Stimulated activated CD4-positive, alpha-beta T cell treated with anti-CD3 and anti-CD28 coated beads, TNF-alpha, amount 100 ng/mL, for 24 hours (primary cell): ENCODE data around the gene EPS8L3.
"Not testable (repeated sequence)": the region's sequence is repeated elsewhere in the genome, so short reads cannot be mapped to it uniquely, and the experiment has no call there.

Experiments
- DNase-seq, 3 experiments: peaks; one replicate each; pipeline ENCODE4 v3.0.0-alpha.2; 2020; ENCODE audit warnings: low read depth in 3 of 3

Gene EPS8L3, protein sequence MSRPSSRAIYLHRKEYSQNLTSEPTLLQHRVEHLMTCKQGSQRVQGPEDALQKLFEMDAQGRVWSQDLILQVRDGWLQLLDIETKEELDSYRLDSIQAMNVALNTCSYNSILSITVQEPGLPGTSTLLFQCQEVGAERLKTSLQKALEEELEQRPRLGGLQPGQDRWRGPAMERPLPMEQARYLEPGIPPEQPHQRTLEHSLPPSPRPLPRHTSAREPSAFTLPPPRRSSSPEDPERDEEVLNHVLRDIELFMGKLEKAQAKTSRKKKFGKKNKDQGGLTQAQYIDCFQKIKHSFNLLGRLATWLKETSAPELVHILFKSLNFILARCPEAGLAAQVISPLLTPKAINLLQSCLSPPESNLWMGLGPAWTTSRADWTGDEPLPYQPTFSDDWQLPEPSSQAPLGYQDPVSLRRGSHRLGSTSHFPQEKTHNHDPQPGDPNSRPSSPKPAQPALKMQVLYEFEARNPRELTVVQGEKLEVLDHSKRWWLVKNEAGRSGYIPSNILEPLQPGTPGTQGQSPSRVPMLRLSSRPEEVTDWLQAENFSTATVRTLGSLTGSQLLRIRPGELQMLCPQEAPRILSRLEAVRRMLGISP

DNA sequence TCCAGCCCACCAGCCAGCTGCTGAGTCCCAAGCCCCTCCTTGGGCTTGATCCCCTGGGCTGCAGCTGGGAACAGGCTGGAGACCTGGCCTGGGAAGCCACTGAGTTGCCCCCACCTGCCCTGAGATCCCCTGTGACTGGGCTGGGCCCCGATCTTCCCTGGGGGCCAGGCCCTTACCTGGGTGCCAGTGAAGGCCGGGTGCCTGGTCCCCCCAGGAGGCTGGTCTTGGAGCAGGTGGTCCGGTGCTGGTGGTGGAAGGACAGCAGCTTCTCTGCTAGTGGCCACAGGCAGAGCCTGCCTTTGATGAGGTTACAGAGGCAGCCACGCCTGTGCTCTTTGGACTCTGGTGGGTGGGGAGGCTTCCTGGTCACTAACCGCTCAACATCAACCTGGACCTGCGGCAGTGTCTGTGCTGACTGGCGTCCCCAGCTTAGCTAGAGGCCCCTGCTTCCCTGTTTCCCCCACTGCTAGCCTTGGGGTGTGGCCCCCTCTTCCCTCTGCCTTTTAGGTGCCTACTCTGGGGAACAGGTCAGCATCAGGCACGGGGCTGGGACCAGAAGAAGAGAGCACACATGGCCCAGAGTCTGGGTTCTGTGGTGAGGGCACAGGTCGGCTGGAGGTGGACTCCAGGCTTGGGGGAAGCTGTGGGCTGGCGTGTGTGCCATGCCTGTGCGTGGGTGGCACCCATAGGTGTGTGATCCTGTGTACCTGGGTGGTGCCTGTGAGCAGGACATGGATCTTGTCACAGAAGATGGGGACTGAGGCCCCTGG lies at the start of gene EPS8L3:
Gene EPS8L3, minus strand, starts transcription at position 278 of the 770 bp plus-strand sequence. CDS start 2,174 bp downstream, outside the sequence.
- no peak for DNase-seq

DNA sequence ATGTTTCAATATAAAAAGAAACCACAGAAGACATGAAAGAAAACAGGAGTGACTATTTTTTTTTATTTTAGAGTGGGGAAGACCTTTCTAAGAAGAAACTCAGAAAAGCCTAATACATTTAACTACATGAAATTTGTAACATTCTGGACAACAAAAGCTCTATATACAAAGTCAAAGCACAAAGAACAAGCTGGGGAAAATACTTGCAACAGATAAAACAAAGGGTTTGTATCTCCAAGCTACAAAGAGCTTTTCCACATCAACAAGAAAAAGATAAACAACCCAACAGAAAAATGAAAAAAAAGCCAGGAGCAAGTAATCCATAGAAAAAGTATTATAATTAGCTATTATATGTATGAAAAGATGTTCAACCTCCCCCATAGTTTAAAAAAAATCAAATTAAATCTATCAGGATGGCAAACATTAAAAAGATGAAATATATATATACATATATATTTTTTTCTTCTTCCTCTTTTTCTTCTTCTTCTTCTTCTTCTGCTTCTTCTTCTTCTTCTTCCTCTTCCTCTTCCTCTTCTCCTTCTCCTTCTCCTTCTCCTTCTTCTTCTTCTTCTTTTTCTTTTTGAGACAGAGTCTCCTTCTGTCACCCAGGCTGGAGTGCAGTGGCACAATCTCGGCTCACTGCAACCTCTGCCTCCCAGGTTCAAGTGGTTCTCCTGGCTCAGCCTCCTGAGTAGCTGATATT lies 49.1 kb upstream of the EPS8L3 start:
- no peak for DNase-seq

DNA sequence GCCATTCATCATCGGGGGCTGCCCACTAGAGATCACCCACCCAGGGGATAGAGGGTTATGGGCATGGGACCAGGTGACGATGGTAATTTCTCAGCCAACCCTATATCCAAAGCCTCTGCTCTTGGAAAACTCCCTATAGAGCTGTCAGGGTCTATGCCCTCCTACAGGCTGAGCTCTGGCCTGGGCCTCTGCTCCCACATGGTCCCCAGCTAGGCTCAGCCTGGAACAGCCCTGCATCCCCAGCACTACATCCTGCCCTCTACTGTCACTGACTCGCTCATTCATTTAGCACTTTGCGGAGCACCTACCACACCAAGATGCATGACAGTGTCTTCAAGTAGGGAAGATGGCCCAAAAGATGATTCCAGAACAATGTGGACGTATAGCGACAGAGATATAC lies 45.0 kb upstream of the EPS8L3 start:
- DNase-seq = no peak

DNA sequence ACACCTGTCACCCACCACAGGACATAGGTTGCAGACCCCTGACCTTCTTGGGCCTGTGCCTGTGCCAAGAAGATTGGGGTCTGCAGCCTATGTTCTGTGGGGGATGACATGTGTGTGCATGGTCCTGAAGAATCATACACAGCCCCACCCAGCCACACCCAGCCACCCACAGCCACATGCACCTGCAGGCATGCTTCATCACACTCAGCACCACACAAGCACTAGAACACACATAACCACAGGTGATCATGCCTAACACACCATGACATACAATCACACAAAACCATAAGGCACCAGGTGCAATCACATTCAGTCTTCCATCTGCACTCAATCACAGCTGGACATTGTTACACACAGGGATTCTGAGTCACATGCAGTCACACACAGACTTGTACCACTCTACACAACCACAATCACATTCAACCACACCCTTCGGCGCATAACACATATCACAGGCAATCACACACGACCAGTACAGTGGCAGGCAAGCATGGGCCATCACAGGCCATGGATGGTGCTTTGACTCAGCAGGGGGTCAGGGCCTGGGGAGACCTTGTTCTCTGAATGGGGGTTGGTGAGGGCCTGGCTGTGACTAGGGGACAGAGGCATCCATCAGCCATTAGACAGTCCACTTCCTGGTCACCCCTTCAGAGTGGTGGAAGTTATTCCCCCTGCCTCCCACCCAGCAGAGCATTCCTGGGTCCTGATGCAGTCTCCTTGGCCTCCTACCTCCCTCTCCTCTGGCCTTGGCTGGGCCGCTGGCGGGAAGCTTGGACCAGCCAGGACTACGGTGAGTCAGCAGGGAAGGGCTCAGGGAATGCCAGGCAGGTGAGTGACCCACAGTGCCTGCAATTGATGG lies 44.3 kb upstream of the EPS8L3 start:
- DNase-seq = no peak

DNA sequence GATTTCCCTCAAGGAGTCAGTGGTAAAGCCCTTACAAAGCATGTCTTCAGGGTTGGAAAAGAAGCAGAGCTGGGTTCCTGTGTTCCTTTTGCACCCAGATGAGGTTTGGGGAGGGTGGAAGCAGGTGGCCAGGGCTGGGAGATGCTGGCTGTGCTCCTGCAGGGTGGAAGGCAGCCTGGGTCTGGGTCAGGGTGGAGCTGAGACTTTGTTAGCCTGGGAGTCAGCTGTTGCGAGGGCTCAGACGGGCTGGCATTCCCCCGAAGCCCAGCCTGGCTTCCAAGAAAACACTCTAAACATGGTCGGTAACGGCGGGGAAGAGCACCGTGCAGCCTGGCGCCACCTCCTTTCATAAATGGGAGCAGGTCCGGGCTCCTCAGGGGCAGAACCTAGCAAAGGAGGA lies 43.7 kb upstream of the EPS8L3 start:
- DNase-seq = no peak

DNA sequence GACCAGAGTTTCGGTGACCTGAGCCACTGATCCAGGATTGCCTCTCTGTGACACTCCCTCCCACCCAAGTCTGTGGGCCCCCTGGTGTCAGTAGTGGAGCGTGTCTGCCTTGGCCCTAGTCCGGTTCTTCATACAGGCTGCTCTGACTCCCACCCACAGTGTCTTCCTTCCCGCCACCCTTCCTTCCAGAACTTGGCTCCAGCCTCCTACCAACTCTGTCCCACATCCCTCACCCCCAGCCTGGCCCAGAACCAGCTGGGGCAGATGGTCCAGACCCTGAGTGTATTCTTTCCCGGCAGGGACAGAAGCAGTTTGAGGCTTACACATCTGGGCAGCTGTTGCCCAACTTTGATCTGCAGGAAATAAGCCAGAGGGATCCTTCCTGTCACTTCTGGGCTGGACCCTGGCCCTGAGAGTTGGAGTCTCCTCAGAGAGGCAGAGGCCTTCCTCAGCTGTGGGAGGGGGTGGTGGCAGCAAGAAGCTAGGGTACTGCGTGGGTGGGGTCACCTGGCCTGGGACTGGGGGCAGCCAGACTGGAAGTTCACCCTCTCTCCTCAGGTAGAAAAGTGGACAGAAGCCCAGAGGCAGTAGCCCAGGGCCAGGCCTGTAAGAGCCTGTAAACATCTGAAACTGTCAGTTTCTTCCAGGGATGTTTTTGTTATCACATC lies 43.1 kb upstream of the EPS8L3 start:
- no peak for DNase-seq

DNA sequence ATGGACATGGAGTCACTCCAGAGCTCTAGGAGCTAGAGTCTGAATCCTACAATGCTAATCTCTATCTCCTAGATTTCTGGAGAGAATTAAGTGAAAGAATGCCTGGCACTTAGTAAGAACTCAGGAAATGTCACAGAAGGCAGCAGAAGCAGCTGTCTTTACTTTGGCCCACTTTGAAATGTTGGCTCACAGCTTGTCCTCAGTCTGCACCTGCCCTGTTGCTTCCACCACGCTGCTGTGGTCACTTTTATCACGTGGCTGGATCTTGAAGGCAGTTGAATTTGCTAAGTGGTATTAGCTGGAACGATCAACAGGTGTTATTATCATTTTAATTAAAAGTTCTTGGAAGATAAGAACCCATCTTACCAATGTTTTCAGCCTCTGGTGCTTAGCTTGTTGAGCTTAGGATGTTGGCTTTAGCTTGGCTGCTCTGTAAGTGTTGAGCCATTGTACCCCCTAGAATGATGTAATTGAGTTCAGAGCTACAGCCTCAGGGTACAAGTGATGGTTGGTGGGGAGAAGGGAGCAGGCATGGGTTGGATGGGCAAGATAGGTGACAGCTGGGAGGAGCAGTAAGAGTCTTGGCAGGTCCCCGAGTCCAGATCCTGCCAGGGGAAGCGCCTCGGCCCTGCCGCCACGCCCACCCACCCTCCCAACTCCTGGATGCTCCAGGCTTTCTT lies 41.9 kb upstream of the EPS8L3 start:
- DNase-seq = no peak

DNA sequence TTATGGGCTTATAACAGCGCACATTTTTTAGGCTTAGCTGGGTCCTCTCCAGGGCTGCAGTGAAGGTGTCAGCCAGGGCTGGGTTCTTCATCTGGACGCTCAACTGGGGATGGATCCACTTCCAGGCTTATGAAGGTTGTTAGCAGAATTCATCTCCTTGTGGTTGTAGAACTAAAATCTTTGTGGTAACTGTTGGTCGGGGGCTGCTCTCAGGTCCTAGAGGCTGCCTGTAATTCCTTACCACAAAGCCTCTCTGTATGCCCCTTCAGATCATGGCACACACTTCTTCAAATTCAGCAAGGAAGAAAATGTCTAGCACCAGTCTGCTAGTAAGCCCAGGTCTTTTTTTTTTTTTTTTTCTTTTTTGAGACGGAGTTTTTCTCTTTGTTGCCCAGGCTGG lies 40.9 kb upstream of the EPS8L3 start:
- no peak for DNase-seq

DNA sequence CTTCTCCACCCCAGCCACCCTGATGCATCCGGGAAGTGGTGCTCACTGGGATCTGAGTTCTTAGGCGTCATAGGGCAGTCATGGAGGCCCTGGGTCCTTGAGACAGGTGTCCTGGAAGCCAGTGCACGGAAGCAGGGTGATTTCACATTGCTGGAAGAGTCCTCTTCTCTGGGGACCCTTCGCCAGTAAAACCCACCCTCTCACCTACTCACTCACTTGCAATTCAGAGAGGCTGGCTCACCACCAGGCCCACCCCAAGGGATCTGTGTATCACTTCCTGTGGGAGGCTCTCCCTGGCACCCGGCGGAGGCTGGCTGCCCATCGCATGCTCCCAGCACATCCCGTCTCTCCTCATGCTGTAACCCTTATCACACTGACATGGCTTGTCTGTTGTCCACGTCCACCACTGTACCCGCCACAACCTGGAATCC lies 40.2 kb upstream of the EPS8L3 start:
- DNase-seq = no peak

DNA sequence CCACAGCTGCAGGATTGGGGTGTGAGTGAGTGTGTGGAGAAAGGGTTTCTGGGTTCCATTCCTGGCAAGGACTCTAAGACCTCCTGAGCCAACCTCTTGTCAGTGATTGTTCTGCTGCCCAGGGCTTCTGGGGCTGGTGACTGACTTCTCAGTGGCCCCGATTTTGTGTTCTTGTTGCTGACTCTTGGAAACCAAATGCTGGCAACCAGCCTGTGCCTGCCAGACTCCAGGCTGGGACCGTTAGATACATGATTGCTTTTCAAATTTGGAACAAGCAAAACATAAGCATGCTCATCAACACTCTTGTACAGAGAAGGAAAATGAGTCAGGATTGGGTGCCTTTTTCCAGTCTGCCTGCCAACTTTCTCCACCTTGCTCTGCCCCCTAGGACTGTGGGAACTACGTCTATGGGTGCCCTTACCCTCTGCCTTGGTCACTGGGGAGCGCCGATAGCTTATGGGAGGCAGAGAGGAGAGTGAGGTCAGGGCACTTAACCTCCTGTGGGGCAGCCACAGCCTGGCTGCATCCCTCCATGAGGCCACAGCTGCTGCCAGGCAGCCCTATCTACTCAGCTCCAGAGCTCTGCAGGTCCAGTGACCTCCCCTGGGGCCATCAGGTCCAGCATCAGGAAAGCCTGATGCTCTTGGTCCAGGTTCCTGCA lies 39.3 kb upstream of the EPS8L3 start:
- no peak for DNase-seq

DNA sequence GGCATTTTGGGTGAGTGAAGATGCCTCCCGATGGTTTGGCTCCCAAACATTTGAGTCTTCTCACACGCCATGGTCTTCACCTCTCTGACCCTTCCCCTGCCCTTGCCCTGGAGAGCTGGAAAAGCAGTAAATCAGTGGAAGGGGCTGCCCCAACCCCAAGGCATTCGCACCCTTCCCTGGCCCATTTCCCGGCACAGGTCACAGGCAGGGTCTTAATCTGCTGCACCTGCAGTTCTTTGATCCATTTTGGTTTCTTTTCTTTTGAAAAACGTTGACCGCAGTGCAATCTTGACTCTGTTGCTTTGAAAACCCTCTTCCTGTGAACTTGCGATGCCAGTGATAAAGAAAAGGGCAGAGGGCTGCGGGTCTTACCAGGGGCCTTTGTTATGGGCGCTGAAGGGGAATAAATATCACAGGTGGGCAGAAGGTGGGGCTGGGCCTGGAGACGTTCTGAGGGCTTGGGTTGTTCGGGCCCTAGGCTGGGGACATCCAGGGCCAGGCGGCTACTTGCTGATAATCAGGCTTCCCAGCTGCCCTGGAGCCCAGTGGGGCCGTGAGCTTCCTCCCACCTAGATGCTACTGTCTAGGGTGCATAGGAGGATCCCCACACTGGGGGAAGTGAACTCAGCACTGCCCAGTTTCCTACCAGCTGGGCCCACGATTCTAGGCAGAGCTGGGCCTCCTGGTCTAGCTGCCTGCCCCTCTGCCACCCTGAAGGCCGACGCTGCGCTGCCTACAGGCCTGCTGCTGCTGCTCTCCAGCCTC lies 38.6 kb upstream of the EPS8L3 start:
- peak in 1 of 3 experiments; percentile 52 for DNase-seq

DNA sequence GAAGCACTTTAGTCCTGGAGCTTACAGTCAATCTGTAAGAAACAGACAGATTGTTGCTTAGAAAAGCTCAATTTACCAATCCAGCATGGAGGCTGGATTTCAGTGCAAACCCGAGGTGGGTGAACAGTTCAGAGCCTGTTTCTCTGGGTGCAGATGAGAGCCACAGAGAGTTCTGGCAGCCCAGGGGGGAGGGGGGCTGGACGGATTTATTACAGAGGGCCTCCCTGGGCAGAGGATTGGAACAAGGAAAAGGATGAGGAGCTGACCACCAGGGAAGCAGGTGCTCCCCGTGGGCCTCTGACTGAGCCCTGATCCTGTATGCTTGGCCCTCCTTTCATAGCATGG lies 38.0 kb upstream of the EPS8L3 start:
- no peak for DNase-seq

DNA sequence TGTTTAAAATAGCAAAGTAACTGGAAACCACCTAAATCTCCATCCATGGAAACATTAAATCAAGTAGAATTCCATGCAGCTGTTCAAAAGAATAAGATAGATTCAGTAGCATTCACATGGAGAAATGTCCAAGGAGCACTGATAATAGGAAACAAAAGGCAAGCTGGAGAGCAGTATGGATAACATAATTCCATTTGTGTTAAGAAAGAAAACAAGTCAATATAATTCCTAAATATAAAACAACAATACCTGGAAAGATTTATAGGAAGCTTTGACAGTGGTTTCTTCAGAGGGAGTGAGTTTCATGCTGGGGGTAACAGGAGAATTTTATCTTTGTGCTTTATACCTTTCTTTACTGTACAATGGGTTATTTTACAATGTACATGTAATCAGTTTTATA lies 36.6 kb upstream of the EPS8L3 start:
- no peak for DNase-seq

DNA sequence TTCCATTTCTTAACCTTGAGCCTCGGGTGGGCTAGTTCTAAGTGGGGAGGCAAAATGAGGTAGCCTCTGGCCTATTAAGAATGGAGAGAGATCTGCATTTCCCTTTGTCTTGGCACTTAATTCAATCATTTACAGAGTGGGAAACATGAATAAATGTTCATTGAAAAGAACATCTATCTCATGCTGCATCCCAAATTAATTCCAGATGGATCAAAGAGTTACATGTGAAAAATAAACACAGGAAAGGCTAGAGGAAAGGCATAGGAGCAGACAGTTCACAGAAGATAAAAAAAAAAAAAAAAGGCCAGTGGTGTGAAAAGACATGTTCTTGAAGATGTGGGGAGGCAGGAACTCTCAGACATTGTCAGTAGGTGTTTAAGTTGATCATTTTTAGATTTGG lies 35.7 kb upstream of the EPS8L3 start:
- no peak for DNase-seq

DNA sequence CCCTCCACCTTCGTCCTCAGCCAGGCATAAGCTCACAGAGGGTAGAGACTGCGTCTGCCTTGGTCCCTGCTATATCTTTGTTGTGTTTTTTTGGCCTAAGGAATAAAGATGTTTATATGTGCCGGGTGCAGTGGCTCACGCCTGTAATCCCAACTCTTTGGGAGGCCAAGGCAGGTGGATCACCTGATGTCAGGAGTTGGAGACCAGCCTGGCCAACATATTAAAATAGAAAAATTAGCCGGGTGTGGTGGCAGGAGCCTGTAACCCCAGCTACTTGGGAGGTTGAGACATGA lies 33.5 kb upstream of the EPS8L3 start:
- DNase-seq = not testable (repeated sequence)

DNA sequence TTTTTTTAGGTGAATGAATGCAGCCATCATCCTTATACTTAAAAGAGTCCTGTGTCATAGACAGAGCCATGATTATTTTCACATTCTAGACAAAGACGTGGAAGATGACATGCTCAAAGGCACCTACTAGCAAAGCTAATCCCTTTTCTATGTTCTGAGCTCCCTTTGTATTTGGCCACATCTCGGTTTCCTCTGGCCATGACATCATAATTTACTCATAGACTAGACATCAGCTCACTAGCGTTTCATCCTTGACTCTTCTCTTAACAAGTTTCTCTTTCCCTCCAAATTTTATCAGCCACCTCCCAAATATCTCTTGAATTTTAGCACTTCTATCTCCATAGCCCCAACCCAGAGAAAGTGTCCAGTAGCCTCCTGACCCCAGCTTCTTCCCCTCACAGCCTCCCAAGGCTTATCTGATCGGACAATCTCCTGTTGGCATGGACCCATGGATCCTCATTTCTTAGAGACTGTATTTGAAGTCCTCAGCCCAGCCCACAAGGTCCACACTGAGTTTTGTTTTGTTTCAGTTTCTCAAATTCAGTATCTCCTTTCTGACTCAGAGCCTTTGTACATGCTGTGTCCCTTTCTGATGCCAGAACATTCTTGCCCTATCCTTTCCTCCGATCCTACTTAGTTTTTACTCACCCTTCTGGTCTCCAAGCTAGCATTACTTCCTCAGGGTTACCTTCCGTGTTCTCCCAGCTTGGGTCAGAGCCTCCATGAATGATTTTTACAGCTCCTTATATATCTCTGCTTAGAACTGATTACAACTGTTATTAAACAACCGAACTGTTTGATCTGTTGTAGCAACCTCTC lies 33.0 kb upstream of the EPS8L3 start:
- no peak for DNase-seq

DNA sequence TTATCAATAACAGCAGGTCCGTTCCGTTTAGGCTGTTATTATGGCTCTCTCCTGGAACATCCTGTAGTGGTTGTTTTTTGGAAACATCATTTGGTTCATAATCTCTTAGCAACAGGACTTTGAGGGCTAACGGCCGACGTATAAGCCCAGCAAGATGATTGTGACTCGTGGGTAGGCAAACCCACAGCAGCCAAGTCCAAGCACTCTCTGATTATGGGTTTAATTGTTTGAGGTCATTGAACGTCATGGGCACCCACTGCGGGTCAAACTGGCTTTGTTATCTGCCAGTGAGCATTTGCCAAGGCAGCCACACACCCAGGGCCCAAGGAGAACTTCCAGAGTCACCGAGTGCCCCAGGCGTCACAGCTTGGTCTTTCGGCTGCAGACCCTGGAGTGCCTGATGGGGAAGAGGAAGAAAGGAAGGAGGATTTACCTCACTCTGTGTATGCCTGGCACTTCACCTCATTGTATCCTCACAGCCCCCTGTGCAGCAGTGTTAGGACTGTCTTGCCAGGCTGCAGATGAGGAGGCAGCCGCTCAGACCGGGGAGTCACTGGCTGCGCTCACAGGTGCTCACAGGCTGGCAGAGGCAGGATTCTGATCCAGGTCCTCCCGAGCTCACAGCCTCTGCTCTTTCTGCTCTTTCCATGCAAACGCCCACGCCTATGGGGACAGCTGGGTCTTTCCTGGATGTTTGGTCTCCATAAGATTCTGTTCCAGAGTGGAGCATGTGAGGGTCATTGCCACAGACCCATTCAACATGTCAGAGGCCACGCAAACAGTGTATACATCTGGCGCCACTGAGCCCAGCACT lies 30.8 kb upstream of the EPS8L3 start:
- DNase-seq = no peak
